HG02870 (cell line): ENCODE data around the gene HMGXB3.

Source experiments
- ATAC-seq: cut with Tn5 transposase; IDR thresholded peaks from one replicate; pipeline ENCODE4 v1.9.1; 2021; ENCODE audit warnings: mild to moderate bottlenecking, moderate library complexity; ENCODE audit not compliant: unreplicated experiment

HMGXB3 gene, protein sequence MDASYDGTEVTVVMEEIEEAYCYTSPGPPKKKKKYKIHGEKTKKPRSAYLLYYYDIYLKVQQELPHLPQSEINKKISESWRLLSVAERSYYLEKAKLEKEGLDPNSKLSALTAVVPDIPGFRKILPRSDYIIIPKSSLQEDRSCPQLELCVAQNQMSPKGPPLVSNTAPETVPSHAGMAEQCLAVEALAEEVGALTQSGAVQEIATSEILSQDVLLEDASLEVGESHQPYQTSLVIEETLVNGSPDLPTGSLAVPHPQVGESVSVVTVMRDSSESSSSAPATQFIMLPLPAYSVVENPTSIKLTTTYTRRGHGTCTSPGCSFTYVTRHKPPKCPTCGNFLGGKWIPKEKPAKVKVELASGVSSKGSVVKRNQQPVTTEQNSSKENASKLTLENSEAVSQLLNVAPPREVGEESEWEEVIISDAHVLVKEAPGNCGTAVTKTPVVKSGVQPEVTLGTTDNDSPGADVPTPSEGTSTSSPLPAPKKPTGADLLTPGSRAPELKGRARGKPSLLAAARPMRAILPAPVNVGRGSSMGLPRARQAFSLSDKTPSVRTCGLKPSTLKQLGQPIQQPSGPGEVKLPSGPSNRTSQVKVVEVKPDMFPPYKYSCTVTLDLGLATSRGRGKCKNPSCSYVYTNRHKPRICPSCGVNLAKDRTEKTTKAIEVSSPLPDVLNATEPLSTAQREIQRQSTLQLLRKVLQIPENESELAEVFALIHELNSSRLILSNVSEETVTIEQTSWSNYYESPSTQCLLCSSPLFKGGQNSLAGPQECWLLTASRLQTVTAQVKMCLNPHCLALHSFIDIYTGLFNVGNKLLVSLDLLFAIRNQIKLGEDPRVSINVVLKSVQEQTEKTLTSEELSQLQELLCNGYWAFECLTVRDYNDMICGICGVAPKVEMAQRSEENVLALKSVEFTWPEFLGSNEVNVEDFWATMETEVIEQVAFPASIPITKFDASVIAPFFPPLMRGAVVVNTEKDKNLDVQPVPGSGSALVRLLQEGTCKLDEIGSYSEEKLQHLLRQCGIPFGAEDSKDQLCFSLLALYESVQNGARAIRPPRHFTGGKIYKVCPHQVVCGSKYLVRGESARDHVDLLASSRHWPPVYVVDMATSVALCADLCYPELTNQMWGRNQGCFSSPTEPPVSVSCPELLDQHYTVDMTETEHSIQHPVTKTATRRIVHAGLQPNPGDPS (N-terminal part only)

DNA sequence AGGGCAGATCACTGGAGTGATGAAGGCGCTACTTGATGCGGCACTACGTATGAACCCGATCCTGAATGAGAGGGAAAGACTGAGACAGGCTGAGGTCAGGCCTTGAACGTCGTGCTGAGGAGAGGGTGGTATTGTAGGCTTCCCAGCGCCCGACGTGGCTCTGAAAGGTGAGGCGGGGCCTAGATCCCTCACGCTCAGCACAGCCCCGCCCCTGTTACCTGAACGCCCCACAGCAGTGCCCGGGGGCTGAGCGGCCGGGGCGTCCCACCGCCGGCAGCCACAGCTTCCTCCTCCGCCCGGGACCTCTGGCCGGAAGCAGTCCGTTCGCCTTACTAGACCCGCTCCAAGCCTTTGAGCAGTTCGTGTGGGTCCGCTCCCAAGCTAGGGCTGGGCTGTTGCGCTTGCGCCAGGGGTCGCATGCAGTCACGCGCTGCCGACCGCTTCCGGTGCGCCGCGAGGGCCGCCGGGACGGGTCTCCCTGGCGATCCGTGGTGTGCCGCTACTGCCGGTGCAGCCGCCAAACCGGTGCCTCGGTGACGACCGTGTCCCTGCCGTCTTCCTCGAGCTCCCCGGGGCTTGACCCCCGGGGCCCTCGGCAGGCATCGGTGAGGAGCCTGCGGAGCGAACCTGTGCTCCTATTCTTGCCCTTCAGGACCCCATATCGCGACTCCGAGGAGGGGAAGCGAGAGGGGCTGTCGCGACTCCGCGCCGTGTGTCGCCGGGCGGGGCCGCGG is at the start of gene HMGXB3, which contains the start of gene TIGD6:
HMGXB3 (plus strand) TSS at position 484 of the 734 bp plus-strand sequence. CDS start 4,114 bp downstream, outside the sequence.
TIGD6 (minus strand) TSS at position 399 of the 734 bp plus-strand sequence. CDS start 4,306 bp downstream, outside the sequence.
- peak; percentile 85 for ATAC-seq

DNA sequence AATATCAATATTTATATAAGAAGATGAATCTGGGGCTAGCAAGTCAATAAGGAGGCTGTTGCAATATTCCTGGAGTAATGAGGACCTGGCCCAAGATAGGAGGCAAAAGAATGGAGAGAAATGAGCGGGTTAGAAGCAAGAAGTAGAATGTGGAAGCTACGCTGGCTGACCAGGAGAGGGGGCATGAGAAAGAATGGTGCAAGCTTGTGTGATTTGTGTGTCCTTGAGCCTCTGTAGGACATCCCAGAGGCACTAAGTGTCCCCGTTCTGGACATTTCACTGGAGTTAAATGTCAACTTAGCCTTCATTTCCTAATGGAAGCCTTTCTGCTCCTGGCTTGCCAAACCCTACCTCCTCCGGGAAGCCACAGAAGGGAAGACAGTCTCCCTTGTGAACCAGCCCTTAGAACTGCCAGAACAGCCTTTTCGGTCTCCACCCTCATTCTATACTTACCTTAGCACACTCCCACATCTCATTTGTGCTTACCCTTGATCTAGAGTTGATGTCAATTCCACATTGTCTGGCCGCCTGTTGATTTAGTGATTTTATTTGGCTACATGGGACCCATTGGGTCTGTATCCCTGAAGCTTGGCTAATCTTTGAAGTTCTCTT is 49.3 kb upstream of the HMGXB3 start:
- ATAC-seq, result no peak

DNA sequence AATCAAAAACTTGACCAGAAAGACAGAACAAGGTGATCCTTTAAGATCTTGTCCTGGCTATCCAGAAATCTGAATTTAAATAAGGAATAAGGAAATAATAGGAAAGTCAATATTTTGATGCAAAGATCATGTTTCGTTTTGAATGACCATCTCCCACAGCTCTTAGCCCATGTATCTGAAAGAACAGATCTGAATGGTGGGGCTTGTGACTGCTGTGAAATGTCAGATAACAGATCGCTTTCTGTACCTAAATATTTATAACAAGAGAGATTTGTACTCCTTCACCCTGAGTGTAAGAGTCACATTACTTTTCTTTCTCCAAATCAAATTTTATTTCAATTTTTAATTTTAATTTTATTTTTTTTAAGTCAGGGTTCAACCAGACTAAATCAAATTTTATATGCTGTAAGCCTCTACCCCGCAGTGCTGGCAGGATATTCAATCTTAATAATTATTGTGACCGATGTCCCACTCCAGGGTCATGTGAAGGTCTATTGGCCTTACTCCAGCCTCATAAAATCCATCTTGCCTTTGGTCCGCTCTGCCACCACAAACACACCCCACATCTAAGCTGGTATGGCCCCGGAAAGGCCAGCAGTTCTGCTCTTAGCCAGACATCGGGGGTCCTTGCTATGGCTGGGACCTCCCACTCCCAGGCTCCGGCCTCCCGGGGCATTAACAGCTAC is 47.0 kb upstream of the HMGXB3 start:
- ATAC-seq, result no peak

DNA sequence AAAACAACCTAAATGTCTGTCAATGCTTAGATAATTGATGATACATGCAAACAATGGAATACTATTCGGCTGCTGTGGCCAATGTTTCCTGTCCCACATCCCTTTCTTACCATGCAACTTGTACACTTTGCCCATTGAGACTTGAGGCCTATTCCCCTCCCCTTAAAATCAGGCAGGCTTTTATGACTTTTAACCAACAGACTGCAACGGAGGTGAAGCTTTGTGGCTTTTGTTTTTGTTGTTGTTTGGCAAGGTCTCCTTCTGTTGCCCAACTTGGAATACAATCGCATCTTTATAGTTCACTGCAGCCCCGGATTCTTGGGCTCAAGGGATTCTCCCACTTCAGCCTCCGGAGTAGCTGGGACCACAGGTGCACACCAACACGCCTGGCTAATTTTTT is 45.7 kb upstream of the HMGXB3 start:
- ATAC-seq, result no peak

DNA sequence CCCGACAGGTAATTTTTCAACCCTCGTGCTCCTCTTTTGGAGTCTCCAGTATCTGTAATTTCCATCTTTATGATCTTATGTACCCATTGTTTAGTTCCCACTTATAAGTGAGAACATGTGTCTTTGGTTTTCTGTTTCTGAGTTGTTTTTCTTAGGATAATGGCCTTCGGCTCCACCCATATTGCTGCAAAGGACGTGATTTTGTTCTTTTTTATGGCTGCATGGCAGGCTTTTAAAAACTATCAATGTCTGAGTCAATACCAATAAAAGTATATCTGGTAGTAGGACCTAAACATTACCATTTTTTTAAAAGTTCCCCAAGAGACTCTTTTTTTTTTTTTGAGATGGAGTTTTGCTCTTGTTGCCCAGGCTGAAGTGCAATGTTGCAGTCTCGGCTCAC is 43.9 kb upstream of the HMGXB3 start:
- no peak for ATAC-seq

DNA sequence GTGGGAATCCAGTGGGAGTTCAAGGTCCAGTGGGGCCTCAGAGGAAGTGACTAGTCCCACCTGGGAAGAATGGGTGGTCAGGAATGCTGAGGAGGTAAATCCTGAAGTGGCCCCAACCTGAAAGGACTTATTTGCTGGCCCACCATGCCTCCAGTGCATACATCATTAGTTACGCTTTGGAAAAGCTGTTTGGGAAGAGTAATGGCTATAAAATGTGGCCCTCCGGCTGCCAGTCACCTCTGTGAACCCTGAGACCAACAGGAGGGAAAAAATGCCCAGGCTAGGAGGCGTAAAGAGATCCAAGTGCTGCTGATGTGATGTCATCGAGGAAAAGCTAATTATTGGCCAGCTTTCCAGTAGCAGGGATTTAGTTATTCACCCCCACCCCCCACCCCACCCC is 42.7 kb upstream of the HMGXB3 start:
- no peak for ATAC-seq

DNA sequence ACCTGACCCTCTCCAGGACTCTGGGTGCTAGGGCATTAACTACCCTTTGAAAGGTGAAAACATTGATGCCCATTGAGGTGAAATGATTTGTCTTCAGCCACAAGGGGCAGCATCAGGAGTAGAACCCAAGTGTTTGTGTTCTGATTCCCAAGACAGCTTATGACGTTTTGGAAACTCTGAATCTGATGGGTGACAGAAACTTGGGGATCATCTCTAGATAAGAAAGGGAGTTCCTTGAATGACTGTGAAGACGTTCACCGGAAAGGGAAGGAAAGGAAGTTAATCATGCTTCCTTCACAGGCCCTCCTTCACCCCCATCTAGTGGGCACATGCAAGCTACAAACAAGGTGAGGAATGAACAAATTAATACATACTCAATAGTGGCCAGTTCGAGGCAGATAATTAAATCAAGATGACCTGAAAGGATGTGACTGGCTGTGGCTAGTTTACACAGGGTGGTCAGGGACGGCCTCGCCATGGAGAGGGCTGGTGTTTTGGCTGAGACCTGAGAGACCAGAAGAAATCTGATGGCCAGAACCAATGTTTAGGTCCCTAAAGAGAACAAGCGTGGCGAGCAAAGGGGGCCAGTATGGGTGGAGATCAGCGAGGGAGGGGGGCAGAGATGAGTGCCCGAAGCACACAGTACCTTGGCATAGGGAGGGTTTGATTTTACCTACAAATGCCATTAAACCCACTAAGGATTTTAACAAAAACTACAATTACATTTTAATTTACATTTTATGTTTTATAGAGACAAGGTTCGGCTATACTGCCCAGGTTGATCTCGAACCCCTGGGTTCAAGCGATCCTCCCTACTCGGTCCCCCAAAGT is 40.9 kb upstream of the HMGXB3 start:
- ATAC-seq, result no peak

DNA sequence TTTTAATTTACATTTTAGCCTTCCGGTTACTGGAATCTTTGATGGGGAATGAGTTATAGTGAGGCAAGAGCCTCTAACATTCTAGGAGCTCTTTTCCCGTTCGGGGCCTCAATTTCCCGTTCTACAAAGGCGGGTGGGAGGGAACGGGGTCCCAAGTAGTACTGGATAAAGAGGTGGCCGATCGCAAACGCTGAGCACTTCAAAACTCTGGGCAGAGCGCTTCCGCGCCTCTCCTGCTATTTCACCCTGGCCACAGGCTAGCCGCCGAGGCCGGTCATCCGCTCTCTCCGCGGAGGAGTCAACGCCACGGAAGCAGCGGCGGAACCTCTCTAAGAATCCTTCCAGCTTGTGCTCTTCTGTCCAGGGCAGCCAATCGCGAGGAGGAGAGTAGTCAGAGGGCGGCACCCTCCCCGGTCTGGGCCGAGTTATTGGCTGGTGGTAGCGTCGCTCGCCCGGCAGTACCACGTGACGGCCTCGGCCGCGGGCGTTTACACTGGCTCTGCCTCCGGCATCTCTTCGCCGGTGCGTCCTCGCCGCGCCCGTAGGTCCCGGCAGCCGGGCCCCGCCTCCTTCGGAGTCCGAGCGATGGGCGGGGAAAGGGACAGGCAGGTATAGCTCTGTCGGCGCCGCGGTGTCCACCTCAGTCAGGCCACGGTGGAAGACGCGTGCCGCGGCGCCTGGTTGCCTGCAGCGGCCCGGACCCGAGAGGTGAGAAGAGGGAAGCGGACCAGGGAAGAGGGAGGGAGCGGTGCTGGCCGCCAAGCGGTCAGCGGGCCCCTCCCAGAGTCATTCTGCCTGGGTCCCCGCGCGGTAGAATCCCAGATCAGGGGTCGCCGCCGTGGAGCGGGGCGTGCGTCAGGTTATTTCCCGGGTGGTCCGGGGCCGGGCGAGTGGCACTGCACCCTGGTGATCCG is 40.0 kb upstream of the HMGXB3 start, which contains the start of gene SLC26A2:
SLC26A2 (plus strand) TSS at position 487 of the 914 bp plus-strand sequence. CDS start 16,895 bp downstream, outside the sequence.
- ATAC-seq, result peak; percentile 98

DNA sequence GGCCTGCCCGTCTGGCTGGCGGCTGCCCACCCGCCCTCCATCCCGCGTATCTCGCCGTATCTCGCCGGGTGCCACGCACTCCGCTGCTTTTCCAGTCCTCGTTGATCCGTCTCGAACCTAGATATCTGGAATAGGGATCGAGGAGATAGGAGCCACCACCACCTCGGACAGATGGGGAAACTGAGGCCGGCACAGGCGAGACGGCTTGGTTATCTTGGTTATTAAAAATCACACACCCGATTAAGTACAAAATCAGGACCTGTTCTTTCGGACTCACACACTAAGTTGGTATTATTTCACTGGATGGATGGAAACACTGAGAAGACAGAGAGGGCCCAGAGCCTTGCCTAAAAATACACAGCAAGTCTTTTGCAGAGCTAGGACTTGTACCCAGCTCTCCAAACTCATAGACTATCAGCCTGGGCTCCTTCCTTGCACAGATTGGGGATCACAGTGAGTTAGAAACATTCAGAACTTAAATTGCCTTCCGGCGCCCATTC is 39.3 kb upstream of the HMGXB3 start:
- no peak for ATAC-seq

DNA sequence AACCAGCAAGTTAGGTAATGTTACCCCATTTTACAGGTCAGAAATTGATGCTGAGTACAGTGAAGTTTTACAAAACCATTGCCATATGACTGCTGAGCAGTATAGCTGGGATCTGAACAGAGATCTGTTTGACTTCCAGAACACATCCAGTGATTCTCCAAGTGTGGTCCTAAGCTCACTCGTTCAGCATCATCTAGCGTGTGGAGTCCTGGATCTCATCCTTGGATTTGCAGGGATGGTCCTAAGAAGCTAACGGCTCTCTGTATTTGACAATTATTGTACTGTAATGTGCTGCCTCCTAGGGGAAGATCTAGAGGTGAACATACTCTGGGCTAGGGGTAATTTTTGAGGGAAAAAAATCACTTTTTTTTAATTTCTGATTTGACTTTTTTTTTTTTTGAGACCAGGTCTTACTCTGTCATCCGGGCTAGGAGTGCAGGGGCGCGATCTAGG is 38.6 kb upstream of the HMGXB3 start:
- ATAC-seq, result no peak

DNA sequence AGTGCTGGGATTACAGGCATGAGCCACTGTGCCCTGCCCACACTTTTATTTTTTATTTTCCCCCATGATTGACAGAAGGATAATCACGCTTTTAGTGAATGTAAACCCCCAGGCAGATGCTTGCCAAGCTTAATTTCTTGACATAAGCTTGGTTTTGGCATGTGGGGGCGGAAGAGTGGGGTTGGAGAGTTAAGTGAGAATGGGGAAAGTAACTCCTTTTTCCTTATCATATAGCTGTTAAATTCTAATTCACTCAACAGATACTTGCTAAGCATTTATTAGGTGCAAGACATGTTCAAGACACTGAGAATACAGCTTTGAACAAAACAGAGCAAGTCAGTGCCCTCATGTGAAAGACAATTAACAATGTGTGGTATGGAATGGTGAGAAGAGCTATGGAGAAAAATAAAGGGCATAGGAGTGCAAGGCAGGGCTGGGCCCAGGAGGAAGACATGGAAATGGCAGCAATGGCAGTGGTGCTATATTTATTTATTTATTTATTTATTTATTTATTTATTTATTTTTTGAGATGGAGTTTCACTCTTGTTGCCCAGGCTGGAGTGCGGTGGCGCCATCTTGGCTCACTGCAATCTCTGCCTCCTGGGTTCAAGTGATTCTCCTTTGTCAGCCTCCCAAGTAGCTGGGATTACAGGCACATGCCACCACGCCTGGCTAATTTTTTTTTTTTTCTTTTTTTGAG is 37.8 kb upstream of the HMGXB3 start:
- no peak for ATAC-seq

DNA sequence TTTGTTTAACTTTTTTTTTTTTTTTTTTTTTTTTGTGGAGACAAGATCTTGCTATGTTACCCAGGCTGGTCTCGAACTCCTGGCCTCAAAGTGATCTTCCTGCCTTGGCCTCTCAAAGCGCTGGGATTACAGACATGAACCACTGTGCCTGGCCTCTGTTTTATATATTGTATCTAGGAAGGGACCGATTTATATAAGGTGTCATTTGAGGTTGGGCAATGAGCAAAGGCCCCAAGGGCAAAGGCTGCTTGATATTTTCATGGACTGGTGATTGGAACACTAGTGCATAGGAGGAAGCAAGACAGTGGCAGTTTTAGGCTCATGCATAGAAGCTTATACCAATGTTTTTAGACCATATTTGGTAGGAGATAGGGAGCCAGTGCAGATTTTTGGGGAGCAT is 36.8 kb upstream of the HMGXB3 start:
- no peak for ATAC-seq

DNA sequence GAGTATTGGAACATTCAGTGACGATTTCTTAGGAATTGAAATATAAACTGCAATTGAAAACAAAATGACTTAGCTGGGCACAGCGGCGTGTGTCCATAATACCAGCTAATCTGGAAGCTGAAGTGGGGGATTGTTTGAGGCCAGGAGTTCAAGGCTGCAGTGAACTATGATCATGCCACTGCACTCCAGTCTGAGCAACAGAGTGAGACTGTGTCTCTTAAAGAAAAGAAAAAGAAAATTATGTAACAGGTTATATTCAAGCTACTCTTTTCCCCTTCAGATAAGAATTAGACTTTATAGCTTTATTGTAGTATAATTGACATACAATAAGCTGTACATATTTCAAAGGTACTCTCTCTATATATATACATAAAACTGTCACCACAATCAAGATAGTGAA is 33.6 kb upstream of the HMGXB3 start:
- ATAC-seq, result no peak

DNA sequence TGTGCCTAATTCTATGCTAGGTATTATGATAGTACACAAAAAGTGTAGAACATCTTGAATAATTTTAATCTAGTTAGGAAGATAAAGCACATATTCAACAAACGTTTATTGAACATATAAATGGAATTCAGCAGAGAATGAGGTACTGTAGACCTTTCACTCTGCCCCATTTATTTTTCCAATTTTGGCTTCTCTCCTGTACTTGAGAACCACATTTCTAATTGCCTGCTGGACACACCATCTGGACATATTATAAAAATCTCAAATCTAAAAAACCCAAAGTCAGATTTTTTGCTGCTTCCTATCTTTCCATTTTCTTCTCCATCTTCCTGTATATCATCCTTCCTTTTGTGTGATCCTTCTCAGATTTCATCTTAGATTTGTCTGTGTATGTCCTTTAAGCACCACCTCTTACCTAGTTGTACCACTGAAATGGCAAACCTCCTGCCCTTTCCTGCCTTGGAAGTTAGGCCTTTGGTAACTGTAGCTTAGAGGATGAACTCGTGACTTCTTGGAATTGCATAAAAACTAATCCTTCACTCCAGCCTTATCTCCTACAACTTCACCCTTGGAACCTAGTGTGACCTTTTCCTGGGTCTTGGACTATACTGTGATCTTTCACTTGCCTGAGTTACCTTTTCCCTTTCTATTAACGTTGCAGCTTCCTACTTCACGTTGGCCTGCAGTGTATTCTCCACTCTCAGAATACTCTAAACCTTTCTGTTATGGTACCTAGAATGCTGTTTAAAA is 31.2 kb upstream of the HMGXB3 start:
- ATAC-seq, result no peak

DNA sequence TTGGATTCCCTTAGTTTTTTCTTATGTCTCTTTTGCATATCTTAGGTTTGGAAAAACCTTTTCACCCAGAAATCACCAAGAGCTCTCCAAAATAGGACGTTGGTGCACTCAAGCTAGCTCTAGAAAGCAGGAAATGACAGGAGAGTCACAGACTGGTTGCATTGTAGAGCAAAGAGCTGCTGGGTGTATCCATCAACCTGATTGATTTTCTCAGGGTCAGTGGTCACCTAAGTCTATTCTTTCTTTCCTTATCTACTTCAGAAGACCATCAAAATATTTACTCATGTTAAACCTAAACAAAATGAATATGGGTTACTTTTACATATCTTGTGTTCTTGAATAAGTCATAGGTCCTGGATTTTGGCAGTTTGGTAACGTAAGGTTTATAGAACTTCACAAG is 25.1 kb upstream of the HMGXB3 start:
- no peak for ATAC-seq

DNA sequence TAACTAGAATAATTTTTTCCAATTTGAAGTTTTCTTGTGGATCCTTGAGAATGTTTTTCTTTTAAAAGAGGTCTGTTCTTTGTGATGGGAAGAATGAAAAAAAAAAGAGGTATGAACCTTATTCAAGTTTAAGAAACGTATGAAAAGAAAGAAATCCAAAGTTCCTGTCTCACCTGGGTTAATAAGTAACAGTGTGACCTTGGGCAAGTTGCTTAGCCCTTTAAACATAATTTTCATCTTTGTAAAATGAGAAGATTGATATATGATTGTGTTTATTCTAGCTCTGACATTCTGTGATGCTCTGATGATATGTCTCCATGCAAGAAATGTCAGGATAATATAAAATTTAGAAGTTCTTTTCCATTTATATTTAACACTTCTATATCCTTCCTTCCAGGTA is 20.6 kb upstream of the HMGXB3 start:
- ATAC-seq, result no peak
